ENCODE results near the gene BAG3. TPM values are rescaled to one million over a fixed set of nuclear protein-coding genes. Genes with fewer than 3 reads are reported as not detected.

BAG3 gene
- total RNA-seq (2022) (29.6 and 35.2 TPM in 2 replicates), Bru-seq, nascent RNA (percentile 60 among the genes with signal in this experiment), BruChase-seq, experiment 1, labeled RNA remaining after a 6-hour chase (percentile 57 among the genes with signal in this experiment), BruChase-seq, experiment 2, labeled RNA remaining after a 2-hour chase (percentile 68 among the genes with signal in this experiment)
- long read RNA-seq, transcript BAG3-201 (4 exons, 2,571 nt), result major isoform, 30 of 57 reads
- long read RNA-seq, partial matches to known transcripts, result 20 of 57 reads
- long read RNA-seq, other reads (novel, unspliced or antisense), result 7 of 57 reads

DNA sequence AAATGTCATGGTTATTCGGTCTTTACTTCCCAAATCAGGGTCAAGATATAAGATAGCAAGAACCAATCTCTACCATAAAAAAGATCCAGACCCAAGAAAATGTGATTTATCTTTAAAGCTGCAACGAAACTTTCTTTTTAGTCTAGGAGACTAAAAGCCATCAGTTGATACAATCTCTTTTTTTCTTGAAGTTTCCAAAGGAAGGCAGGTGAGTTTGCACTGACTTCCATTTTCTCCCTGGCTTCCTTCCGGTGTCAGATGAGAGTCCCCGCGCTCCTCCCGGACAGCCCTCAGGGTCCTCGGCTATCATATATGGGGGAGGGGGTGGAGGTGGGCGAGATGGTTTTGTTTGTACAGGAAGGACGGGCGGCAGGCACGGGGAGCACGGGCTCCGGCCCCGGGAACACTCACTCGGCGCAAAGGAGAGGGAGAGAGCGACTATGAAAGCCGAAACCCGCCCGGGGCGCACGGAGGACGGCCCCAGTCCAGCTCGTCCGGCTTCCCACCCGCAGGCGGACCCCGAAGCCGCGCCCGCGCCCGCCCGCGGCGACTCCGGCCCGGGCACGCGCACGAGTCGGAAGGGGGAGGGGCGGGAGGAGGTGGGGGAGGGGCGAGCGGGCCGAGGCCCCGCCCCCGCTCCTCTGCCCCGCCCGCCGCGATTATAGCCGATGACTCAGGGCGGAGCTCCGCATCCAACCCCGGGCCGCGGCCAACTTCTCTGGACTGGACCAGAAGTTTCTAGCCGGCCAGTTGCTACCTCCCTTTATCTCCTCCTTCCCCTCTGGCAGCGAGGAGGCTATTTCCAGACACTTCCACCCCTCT, at the start of gene BAG3:
Gene BAG3, plus strand, starts transcription at position 689 of the 822 bp plus-strand sequence. CDS start 296 bp downstream, outside the sequence.
- TF ChIP-seq, protein P1, sequence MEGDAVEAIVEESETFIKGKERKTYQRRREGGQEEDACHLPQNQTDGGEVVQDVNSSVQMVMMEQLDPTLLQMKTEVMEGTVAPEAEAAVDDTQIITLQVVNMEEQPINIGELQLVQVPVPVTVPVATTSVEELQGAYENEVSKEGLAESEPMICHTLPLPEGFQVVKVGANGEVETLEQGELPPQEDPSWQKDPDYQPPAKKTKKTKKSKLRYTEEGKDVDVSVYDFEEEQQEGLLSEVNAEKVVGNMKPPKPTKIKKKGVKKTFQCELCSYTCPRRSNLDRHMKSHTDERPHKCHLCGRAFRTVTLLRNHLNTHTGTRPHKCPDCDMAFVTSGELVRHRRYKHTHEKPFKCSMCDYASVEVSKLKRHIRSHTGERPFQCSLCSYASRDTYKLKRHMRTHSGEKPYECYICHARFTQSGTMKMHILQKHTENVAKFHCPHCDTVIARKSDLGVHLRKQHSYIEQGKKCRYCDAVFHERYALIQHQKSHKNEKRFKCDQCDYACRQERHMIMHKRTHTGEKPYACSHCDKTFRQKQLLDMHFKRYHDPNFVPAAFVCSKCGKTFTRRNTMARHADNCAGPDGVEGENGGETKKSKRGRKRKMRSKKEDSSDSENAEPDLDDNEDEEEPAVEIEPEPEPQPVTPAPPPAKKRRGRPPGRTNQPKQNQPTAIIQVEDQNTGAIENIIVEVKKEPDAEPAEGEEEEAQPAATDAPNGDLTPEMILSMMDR (IDR thresholded peaks at IDR 0.05; ENCODE audit: unreplicated experiment), result no peak
- CTCF ChIA-PET, result interaction anchor here (0.6 to 1.1 kb wide), 2 partner anchors 43 to 606 kb away, joined by 4 read pairs; no protein-coding TSS in a partner anchor
- BruUV-seq (replicated peaks), result TSS peak; percentile 76
- H3K4me1 Mint-ChIP-seq (ENCODE audit: low read depth, unreplicated experiment), result peaks cover 19% of the 10 kb centered on the region
- peak within 1 kb of the TSS; percentile 76 for H3K4me3 Mint-ChIP-seq (ENCODE audit: low read depth, unreplicated experiment)
- no peaks in the 10 kb centered on the region for H3K9me3 Mint-ChIP-seq (ENCODE audit: low read depth, unreplicated experiment)
- H3K27ac Mint-ChIP-seq (ENCODE audit: unreplicated experiment), result peak within 1 kb of the TSS; percentile 70
- intact Hi-C loops (cut with micrococcal nuclease; ENCODE audit: unreplicated experiment), result loop anchor here (5.0 kb wide), 1 partner anchor 44 kb away; no protein-coding TSS in a partner anchor
- peak; percentile 75 for DNase-seq
- peaks cover 43% of the 10 kb centered on the region for H3K36me3 Mint-ChIP-seq (ENCODE audit: insufficient read depth, unreplicated experiment)
- no peaks in the 10 kb centered on the region for H3K27me3 Mint-ChIP-seq (ENCODE audit: unreplicated experiment)

DNA sequence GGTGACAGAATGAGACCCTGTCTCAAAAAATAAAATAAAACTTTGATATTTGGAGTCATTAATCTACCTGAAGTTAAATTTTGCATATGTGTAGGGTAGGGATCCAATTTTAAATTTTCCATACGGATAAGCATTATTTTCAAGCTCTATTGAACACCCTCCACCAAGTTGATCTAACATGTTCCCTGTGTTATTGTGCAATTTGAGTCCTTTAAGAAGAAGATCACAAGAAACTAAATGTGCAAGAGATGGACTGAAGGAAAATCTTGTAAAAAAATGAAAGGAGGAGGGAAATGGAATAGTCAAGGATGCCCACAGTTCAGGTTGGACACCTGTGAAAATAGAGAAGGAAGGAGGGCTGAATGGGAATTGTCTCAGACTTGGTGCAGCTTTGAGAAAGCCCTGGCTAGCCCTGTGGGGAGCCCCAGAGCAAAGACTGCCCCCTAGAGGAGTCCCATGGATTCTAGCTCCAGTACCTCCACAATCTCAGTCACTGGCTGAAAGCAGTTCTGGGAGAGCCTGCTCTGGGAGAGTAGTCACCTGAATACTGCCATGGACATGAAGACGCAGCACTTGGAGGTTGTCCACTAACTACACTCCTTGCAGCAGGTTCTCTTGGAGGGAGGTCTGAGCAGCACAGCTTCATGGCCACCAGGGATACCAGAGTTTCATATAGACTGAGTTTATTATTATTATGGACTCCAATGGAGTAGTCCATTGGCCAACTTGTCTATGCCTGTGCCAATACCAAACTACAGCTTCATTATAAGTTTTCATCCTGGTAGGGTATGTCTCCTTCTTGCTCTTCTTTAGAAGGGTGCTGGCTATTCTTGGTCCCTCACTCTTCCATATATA, 48.7 kb upstream of the BAG3 start:
- TF ChIP-seq, protein P1 (IDR thresholded peaks at IDR 0.05; ENCODE audit: unreplicated experiment), result peak; percentile 21
- peaks cover under 1% of the 10 kb centered on the region for H3K36me3 Mint-ChIP-seq (ENCODE audit: insufficient read depth, unreplicated experiment)
- H3K27ac Mint-ChIP-seq (ENCODE audit: unreplicated experiment), result no peak overlapping the region
- no peaks in the 10 kb centered on the region for H3K27me3 Mint-ChIP-seq (ENCODE audit: unreplicated experiment)
- intact Hi-C loops (cut with micrococcal nuclease; ENCODE audit: unreplicated experiment), result no loop called here
- H3K4me1 Mint-ChIP-seq (ENCODE audit: low read depth, unreplicated experiment), result no peaks in the 10 kb centered on the region
- BruUV-seq (replicated peaks), result no TSS peak
- no peak overlapping the region for H3K4me3 Mint-ChIP-seq (ENCODE audit: low read depth, unreplicated experiment)
- CTCF ChIA-PET, result interaction anchor here (0.7 to 1.1 kb wide), 2 partner anchors 403 to 1557 kb away, joined by 3 read pairs; no protein-coding TSS in a partner anchor
- peak; percentile 22 for DNase-seq
- no peaks in the 10 kb centered on the region for H3K9me3 Mint-ChIP-seq (ENCODE audit: low read depth, unreplicated experiment)

DNA sequence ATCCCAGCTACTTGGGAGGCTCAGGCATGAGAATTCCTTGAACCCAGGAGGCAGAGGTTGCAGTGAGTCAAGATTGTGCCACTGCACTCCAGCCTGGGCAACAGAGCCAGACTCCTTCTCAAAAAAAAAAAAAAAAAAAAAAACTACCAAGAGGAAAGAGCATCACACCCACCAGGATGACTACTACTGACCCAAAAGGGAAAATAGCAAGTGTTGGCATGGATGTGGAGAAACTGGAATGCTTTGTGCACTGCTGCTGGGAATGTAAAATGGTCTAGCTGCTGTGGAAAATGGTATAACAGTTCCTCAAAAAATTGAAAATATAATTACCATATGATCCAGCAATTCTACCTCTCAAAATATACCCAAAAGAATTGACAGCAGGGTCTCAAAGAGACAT, 46.7 kb upstream of the BAG3 start:
- no peaks in the 10 kb centered on the region for H3K4me1 Mint-ChIP-seq (ENCODE audit: low read depth, unreplicated experiment)
- no peaks in the 10 kb centered on the region for H3K36me3 Mint-ChIP-seq (ENCODE audit: insufficient read depth, unreplicated experiment)
- DNase-seq, result no peak
- intact Hi-C loops (cut with micrococcal nuclease; ENCODE audit: unreplicated experiment), result no loop called here
- no TSS peak for BruUV-seq (replicated peaks)
- CTCF ChIA-PET, result no interaction called here
- no peaks in the 10 kb centered on the region for H3K27me3 Mint-ChIP-seq (ENCODE audit: unreplicated experiment)
- no peaks in the 10 kb centered on the region for H3K9me3 Mint-ChIP-seq (ENCODE audit: low read depth, unreplicated experiment)
- H3K27ac Mint-ChIP-seq (ENCODE audit: unreplicated experiment), result no peak overlapping the region
- TF ChIP-seq, protein P1 (IDR thresholded peaks at IDR 0.05; ENCODE audit: unreplicated experiment), result no peak
- H3K4me3 Mint-ChIP-seq (ENCODE audit: low read depth, unreplicated experiment), result no peak overlapping the region

Measured in Calu3 (cell line).